Astrocyte (in vitro differentiated cells and primary cell): ENCODE results near the gene CALCR. TPM values are rescaled to one million over a fixed set of nuclear protein-coding genes. Genes with fewer than 3 reads are reported as not detected.
A peak's percentile ranks its signal among the peaks of the same experiment; 100 is the strongest.

Source experiments
- DNase-seq: peaks from one replicate; pipeline ENCODE4 v3.0.0-alpha.2; 2010; ENCODE audit warnings: low read depth
- FAIRE-seq: peaks from 2 replicates; lab custom pipeline; 2011; peaks lifted over from hg19 to GRCh38; lab: Jason Lieb, UNC
- H2AFZ ChIP-seq: 2 replicates; pipeline ENCODE4 v1.6.0; 2012; ENCODE audit warnings: low read depth, low read length, inconsistent platforms
- H3K27ac ChIP-seq: 2 replicates; pipeline ENCODE4 v1.5.1; 2011; ENCODE audit warnings: low read depth, low read length, inconsistent platforms
- H3K27me3 ChIP-seq: 2 replicates; pipeline ENCODE4 v1.6.0; 2011; ENCODE audit warnings: low read length, inconsistent platforms; ENCODE audit not compliant: insufficient read depth
- H3K36me3 ChIP-seq: 2 replicates; pipeline ENCODE4 v1.5.1; 2011; ENCODE audit warnings: low read length, inconsistent platforms; ENCODE audit not compliant: insufficient read depth
- H3K4me1 ChIP-seq: 2 replicates; pipeline ENCODE4 v1.5.1; 2011; ENCODE audit warnings: low read length, inconsistent platforms; ENCODE audit not compliant: insufficient read depth
- H3K4me2 ChIP-seq: 2 replicates; pipeline ENCODE4 v1.6.0; 2012; ENCODE audit warnings: low read length, inconsistent platforms
- H3K4me3 ChIP-seq: 2 replicates; pipeline ENCODE4 v1.5.1; 2011; ENCODE audit warnings: low read depth, mild to moderate bottlenecking, low read length, inconsistent platforms; ENCODE audit not compliant: insufficient read depth
- H3K79me2 ChIP-seq: 2 replicates; pipeline ENCODE4 v1.6.0; 2012; ENCODE audit warnings: mild to moderate bottlenecking, low read length, inconsistent platforms; ENCODE audit not compliant: insufficient read depth
- H3K9ac ChIP-seq: 2 replicates; pipeline ENCODE4 v1.6.0; 2012; ENCODE audit warnings: mild to moderate bottlenecking, low read length, inconsistent platforms
- H3K9me3 ChIP-seq: 2 replicates; pipeline ENCODE4 v1.5.1; 2012; ENCODE audit warnings: low read depth, mild to moderate bottlenecking, low read length, inconsistent platforms; ENCODE audit not compliant: insufficient read depth
- H4K20me1 ChIP-seq: 2 replicates; pipeline ENCODE4 v1.6.0; 2012; ENCODE audit warnings: low read length, inconsistent platforms; ENCODE audit not compliant: insufficient read depth
- H3K27ac Mint-ChIP-seq: one replicate; pipeline ENCODE4 v1.8.0; 2021; ENCODE audit warnings: mild to moderate bottlenecking, mixed read lengths; ENCODE audit not compliant: unreplicated experiment
- H3K27me3 Mint-ChIP-seq: one replicate; pipeline ENCODE4 v1.8.0; 2021; ENCODE audit warnings: low read depth, mixed read lengths; ENCODE audit not compliant: unreplicated experiment
- H3K36me3 Mint-ChIP-seq: one replicate; pipeline ENCODE4 v1.8.0; 2021; ENCODE audit warnings: low read depth, mixed read lengths; ENCODE audit not compliant: unreplicated experiment
- H3K4me1 Mint-ChIP-seq: one replicate; pipeline ENCODE4 v1.8.0; 2021; ENCODE audit warnings: low read depth, mixed read lengths; ENCODE audit not compliant: unreplicated experiment
- H3K4me3 Mint-ChIP-seq: one replicate; pipeline ENCODE4 v1.8.0; 2021; ENCODE audit warnings: mild to moderate bottlenecking, moderate library complexity, mixed read lengths; ENCODE audit not compliant: unreplicated experiment
- H3K9me3 Mint-ChIP-seq: one replicate; pipeline ENCODE4 v1.8.0; 2021; ENCODE audit warnings: mild to moderate bottlenecking, mixed read lengths; ENCODE audit not compliant: unreplicated experiment
- EZH2 ChIP-seq: IDR thresholded peaks from 2 replicates; pipeline ENCODE4 v1.6.1; 2012; ENCODE audit warnings: mild to moderate bottlenecking, low read length, inconsistent platforms; ENCODE audit not compliant: insufficient read depth
- total RNA-seq: library from RNA; stranded (reverse); gene quantifications from 2 replicates; pipeline ENCODE4 v1.2.1, GENCODE V29; 2021
- TF ChIP-seq, protein P1 (sequence below): IDR thresholded peaks from 2 replicates; pipeline ENCODE4 v1.5.1; 2011; ENCODE audit warnings: low read depth, mild to moderate bottlenecking, inconsistent platforms, low read length, moderate library complexity; ENCODE audit not compliant: insufficient read depth

The CALCR gene
- total RNA-seq, 1 donor from 2014 or later: 5.4 TPM

DNA sequence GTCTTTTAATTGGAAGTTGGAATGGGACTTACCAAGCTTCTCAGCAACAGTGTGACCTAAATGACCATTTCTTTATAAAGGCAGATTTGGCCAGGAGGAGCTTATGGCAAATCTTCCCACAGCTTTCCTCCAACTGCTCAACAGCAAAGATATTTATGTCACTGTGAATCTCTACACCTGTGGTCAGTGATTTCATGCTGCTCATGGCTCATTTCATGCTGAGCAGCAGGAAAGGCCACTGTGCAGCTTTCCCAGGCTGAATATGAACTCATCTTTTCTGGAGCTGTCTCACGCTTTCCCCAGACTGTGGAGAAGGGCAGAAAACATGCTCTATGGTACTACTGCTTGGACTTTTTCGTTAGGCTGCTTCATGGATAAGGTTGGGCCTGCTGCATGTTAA lies 29.8 kb downstream of the CALCR start:
- TF ChIP-seq, protein P1, sequence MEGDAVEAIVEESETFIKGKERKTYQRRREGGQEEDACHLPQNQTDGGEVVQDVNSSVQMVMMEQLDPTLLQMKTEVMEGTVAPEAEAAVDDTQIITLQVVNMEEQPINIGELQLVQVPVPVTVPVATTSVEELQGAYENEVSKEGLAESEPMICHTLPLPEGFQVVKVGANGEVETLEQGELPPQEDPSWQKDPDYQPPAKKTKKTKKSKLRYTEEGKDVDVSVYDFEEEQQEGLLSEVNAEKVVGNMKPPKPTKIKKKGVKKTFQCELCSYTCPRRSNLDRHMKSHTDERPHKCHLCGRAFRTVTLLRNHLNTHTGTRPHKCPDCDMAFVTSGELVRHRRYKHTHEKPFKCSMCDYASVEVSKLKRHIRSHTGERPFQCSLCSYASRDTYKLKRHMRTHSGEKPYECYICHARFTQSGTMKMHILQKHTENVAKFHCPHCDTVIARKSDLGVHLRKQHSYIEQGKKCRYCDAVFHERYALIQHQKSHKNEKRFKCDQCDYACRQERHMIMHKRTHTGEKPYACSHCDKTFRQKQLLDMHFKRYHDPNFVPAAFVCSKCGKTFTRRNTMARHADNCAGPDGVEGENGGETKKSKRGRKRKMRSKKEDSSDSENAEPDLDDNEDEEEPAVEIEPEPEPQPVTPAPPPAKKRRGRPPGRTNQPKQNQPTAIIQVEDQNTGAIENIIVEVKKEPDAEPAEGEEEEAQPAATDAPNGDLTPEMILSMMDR: no peak
- TF ChIP-seq EZH2: no peak
- no peak overlapping the region for H3K4me3 Mint-ChIP-seq

GRCh38 chr7:93538061-93538460 lies 36.5 kb downstream of the CALCR start:
- Histone ChIP-seq H2AFZ (no peak overlapping the region), H3K9me3 (no peaks in the 10 kb centered on the region), H3K4me2 (no peak overlapping the region), H3K27ac (no peak overlapping the region), H3K4me3 (no peak overlapping the region), H3K79me2 (no peaks in the 10 kb centered on the region), H4K20me1 (no peaks in the 10 kb centered on the region), H3K9ac (no peak overlapping the region), H3K36me3 (no peaks in the 10 kb centered on the region), H3K27me3 (no peaks in the 10 kb centered on the region), H3K4me1 (no peaks in the 10 kb centered on the region)
- Mint-ChIP-seq H3K36me3 (no peaks in the 10 kb centered on the region), H3K27me3 (no peaks in the 10 kb centered on the region), H3K4me3 (no peak overlapping the region), H3K27ac (no peak overlapping the region), H3K9me3 (no peaks in the 10 kb centered on the region), H3K4me1 (peaks cover 3% of the 10 kb centered on the region)
- FAIRE-seq: no peak
- DNase-seq: no peak
- TF ChIP-seq, protein P1: no peak
- TF ChIP-seq EZH2: no peak

More for the DNA sequence above, 29.8 kb downstream of the CALCR start:
- FAIRE-seq (no peak), DNase-seq (no peak)
- H3K79me2 ChIP-seq: no peaks in the 10 kb centered on the region
- H2AFZ ChIP-seq: no peak overlapping the region
- H3K4me1 Mint-ChIP-seq: peaks cover 13% of the 10 kb centered on the region
- no peaks in the 10 kb centered on the region for H3K27me3 Mint-ChIP-seq
- no peak overlapping the region for H3K27ac ChIP-seq
- H3K4me1 ChIP-seq: no peaks in the 10 kb centered on the region
- H3K4me2 ChIP-seq: no peak overlapping the region
- H3K4me3 ChIP-seq: no peak overlapping the region
- no peaks in the 10 kb centered on the region for H3K36me3 Mint-ChIP-seq
- no peaks in the 10 kb centered on the region for H4K20me1 ChIP-seq
- no peaks in the 10 kb centered on the region for H3K9me3 Mint-ChIP-seq
- H3K9me3 ChIP-seq: no peaks in the 10 kb centered on the region
- no peaks in the 10 kb centered on the region for H3K27me3 ChIP-seq
- H3K27ac Mint-ChIP-seq: peak overlapping the region; percentile 0
- H3K36me3 ChIP-seq: no peaks in the 10 kb centered on the region
- no peak overlapping the region for H3K9ac ChIP-seq

- Histone ChIP-seq H2AFZ (no peak overlapping the region), H3K9me3 (no peaks in the 10 kb centered on the region), H3K4me1 (no peaks in the 10 kb centered on the region), H3K4me2 (no peak overlapping the region), H4K20me1 (no peaks in the 10 kb centered on the region), H3K27ac (no peak overlapping the region), H3K36me3 (no peaks in the 10 kb centered on the region), H3K79me2 (no peaks in the 10 kb centered on the region), H3K9ac (no peak overlapping the region), H3K4me3 (no peak overlapping the region), H3K27me3 (no peaks in the 10 kb centered on the region)
- Mint-ChIP-seq H3K27me3 (no peaks in the 10 kb centered on the region), H3K27ac (no peak overlapping the region), H3K36me3 (no peaks in the 10 kb centered on the region), H3K4me1 (peaks cover 3% of the 10 kb centered on the region), H3K4me3 (no peak overlapping the region), H3K9me3 (no peaks in the 10 kb centered on the region)
- no peak for DNase-seq
- TF ChIP-seq EZH2: no peak
- TF ChIP-seq, protein P1: no peak
- no peak for FAIRE-seq
Measured at GRCh38 chr7:93535616-93536015, 38.9 kb downstream of the CALCR start.
